Hematopoietic multipotent progenitor cell treated with erythropoietin and hydrocortisone succinate and interleukin-3 and kit ligand, for 6 days (in vitro differentiated cells): Measurements from ENCODE around the gene PRIM2.
A peak's percentile ranks its signal among the peaks of the same experiment; 100 is the strongest.
"Not testable (repeated sequence)": the region's sequence is repeated elsewhere in the genome, so short reads cannot be mapped to it uniquely, and the experiment has no call there.

Source experiments
- DNase-seq: peaks from one replicate; pipeline ENCODE4 v3.0.0-alpha.2; 2015

The PRIM2 gene

GRCh38 chr6:57449496-57450066 is 132.2 kb downstream of the PRIM2 start:
- DNase-seq: not testable (repeated sequence)

GRCh38 chr6:57459781-57460180 is 142.4 kb downstream of the PRIM2 start:
- DNase-seq: not testable (repeated sequence)

- not testable (repeated sequence) for DNase-seq
Observed at GRCh38 chr6:57461022-57461421, 143.6 kb downstream of the PRIM2 start.

GRCh38 chr6:57463809-57464208 is 146.4 kb downstream of the PRIM2 start:
- not testable (repeated sequence) for DNase-seq

GRCh38 chr6:57465968-57466367 is 148.5 kb downstream of the PRIM2 start:
- DNase-seq: not testable (repeated sequence)

GRCh38 chr6:57469072-57469471 is 151.6 kb downstream of the PRIM2 start:
- no peak for DNase-seq

- DNase-seq: not testable (repeated sequence)
Observed at GRCh38 chr6:57470148-57470547, 152.7 kb downstream of the PRIM2 start.

GRCh38 chr6:57471314-57471864 is 154.0 kb downstream of the PRIM2 start:
- not testable (repeated sequence) for DNase-seq

GRCh38 chr6:57472861-57473362 is 155.5 kb downstream of the PRIM2 start:
- DNase-seq: peak; percentile 40

GRCh38 chr6:57474862-57475475 is 157.5 kb downstream of the PRIM2 start:
- DNase-seq: not testable (repeated sequence)

- not testable (repeated sequence) for DNase-seq
Observed at GRCh38 chr6:57475656-57476055, 158.2 kb downstream of the PRIM2 start.

- DNase-seq: not testable (repeated sequence)
Observed at GRCh38 chr6:57480194-57480593, 162.8 kb downstream of the PRIM2 start.

GRCh38 chr6:57481121-57481520 is 163.7 kb downstream of the PRIM2 start:
- not testable (repeated sequence) for DNase-seq

GRCh38 chr6:57482471-57482870 is 165.0 kb downstream of the PRIM2 start:
- DNase-seq: peak; percentile 47

- DNase-seq: not testable (repeated sequence)
Observed at GRCh38 chr6:57486494-57487081, 169.2 kb downstream of the PRIM2 start.

- DNase-seq: not testable (repeated sequence)
Observed at GRCh38 chr6:57488551-57488950, 171.1 kb downstream of the PRIM2 start.

- not testable (repeated sequence) for DNase-seq
Observed at GRCh38 chr6:57489887-57490286, 172.5 kb downstream of the PRIM2 start.

GRCh38 chr6:57491795-57492194 is 174.4 kb downstream of the PRIM2 start:
- not testable (repeated sequence) for DNase-seq

- DNase-seq: not testable (repeated sequence)
Observed at GRCh38 chr6:57496251-57496650, 178.8 kb downstream of the PRIM2 start.

GRCh38 chr6:57500368-57501021 is 183.1 kb downstream of the PRIM2 start:
- DNase-seq: peak; percentile 7

- not testable (repeated sequence) for DNase-seq
Observed at GRCh38 chr6:57502387-57502786, 185.0 kb downstream of the PRIM2 start.

GRCh38 chr6:57505251-57505650 is 187.8 kb downstream of the PRIM2 start:
- not testable (repeated sequence) for DNase-seq

GRCh38 chr6:57510390-57510789 is 193.0 kb downstream of the PRIM2 start:
- not testable (repeated sequence) for DNase-seq
